T-cell (primary cell): Measurements from ENCODE around the gene PIP5K1C. TPM values are rescaled to one million over a fixed set of nuclear protein-coding genes. Genes with fewer than 3 reads are reported as not detected.
A peak's percentile ranks its signal among the peaks of the same experiment; 100 is the strongest.

Source experiments
- ATAC-seq, 4 experiments: fragments of 200-7000 bp in 3 of 4; fragments of 150-1000 bp in 1 of 4; cut with Tn5 transposase; replicated peaks in 1 of 4; 1 replicate in 3 of 4; 2 replicates in 1 of 4; pipeline ENCODE4 v1.10.0; 2021; ENCODE audit warnings: moderate library complexity in 3 of 4, mild to moderate bottlenecking in 2 of 4, moderate number of reproducible peaks in 1 of 4
- CTCF ChIA-PET, 2 donors: fragments of 300-600 bp; sonication (Branson Sonifier 250); formaldehyde crosslinking; loops; one replicate each; lab custom pipeline; 2022; ENCODE audit warnings: antibody characterized with exemption in 2 of 2; lab: Charles Lee
- POLR2A ChIA-PET, 2 donors: fragments of 300-600 bp; sonication (Branson Sonifier 250); formaldehyde crosslinking; loops; one replicate each; lab custom pipeline; 2022; ENCODE audit warnings: antibody characterized with exemption in 2 of 2; lab: Charles Lee
- DNase-seq, 35 experiments: peaks; one replicate each; pipeline versions ENCODE4 v3.0.0 to v3.0.0-alpha.2; 2013 to 2023
- H3K27ac ChIP-seq: one replicate; pipeline ENCODE4 v1.5.1; 2013; ENCODE audit warnings: low read length
- H3K27me3 ChIP-seq, 2 experiments: replicated peaks in 1 of 2; 1 replicate in 1 of 2; 2 replicates in 1 of 2; pipeline versions ENCODE4 v1.6.1 to v1.7.0; 2013; ENCODE audit warnings: low read length in 1 of 2, mixed read lengths in 1 of 2; ENCODE audit not compliant: control insufficient read depth in 2 of 2, insufficient read depth in 2 of 2; ENCODE audit errors: extremely low read depth in 1 of 2
- H3K36me3 ChIP-seq, 2 donors: 1 replicate in 1 of 2; 2 replicates in 1 of 2; pipeline versions ENCODE4 v1.6.1 to v1.7.0; 2013; ENCODE audit warnings: low read length in 1 of 2; ENCODE audit not compliant: control insufficient read depth in 2 of 2, insufficient read depth in 1 of 2; ENCODE audit errors: extremely low read depth in 1 of 2
- H3K4me1 ChIP-seq, 2 experiments: 1 replicate in 1 of 2; 2 replicates in 1 of 2; pipeline versions ENCODE4 v1.6.1 to v1.7.0; 2013; ENCODE audit warnings: low read length in 2 of 2, mixed read lengths in 1 of 2; ENCODE audit not compliant: insufficient read depth in 2 of 2, control insufficient read depth in 1 of 2; ENCODE audit errors: extremely low read depth in 1 of 2
- H3K4me3 ChIP-seq, 2 donors: 1 replicate in 1 of 2; 2 replicates in 1 of 2; pipeline versions ENCODE4 v1.5.1 to v1.7.0; 2013; ENCODE audit warnings: mild to moderate bottlenecking in 2 of 2, low read length in 1 of 2, moderate library complexity in 1 of 2; ENCODE audit not compliant: control insufficient read depth in 1 of 2; ENCODE audit errors: extremely low read depth in 1 of 2
- H3K9me3 ChIP-seq: 2 replicates; pipeline ENCODE4 v1.7.0; 2013
- H3K27ac Mint-ChIP-seq, 2 donors: one replicate each; pipeline ENCODE4 v1.8.0; 2020 to 2021; ENCODE audit warnings: mild to moderate bottlenecking in 2 of 2, mixed read lengths in 2 of 2
- H3K27me3 Mint-ChIP-seq, 2 donors: one replicate each; pipeline ENCODE4 v1.8.0; 2021 to 2022; ENCODE audit warnings: mixed read lengths in 2 of 2
- H3K36me3 Mint-ChIP-seq: one replicate; pipeline ENCODE4 v1.8.0; 2021; ENCODE audit warnings: mixed read lengths
- H3K4me1 Mint-ChIP-seq, 3 donors: one replicate each; pipeline ENCODE4 v1.8.0; 2020 to 2022; ENCODE audit warnings: mixed read lengths in 3 of 3, mild to moderate bottlenecking in 1 of 3
- H3K4me3 Mint-ChIP-seq, 3 donors: one replicate each; pipeline ENCODE4 v1.8.0; 2020 to 2022; ENCODE audit warnings: mild to moderate bottlenecking in 3 of 3, mixed read lengths in 3 of 3, moderate library complexity in 3 of 3
- H3K9me3 Mint-ChIP-seq, 3 donors: one replicate each; pipeline ENCODE4 v1.8.0; 2020 to 2022; ENCODE audit warnings: mixed read lengths in 3 of 3
- WGBS: methylation state at CpG from one replicate; pipeline ENCODE4 v1.1.5; 2013; ENCODE audit warnings: missing lambda C conversion rate; ENCODE audit not compliant: insufficient coverage; 5-methylcytosine and 5-hydroxymethylcytosine counted together
- total RNA-seq, 35 experiments: library from RNA in 6 of 35; stranded (reverse) in 6 of 35; fragments of 120-200 nt in 1 of 35; gene quantifications; one replicate each; pipeline versions ENCODE4 v1.2.1 to v1.2.4 and lab custom pipeline; 2013 to 2026

The PIP5K1C gene, protein sequence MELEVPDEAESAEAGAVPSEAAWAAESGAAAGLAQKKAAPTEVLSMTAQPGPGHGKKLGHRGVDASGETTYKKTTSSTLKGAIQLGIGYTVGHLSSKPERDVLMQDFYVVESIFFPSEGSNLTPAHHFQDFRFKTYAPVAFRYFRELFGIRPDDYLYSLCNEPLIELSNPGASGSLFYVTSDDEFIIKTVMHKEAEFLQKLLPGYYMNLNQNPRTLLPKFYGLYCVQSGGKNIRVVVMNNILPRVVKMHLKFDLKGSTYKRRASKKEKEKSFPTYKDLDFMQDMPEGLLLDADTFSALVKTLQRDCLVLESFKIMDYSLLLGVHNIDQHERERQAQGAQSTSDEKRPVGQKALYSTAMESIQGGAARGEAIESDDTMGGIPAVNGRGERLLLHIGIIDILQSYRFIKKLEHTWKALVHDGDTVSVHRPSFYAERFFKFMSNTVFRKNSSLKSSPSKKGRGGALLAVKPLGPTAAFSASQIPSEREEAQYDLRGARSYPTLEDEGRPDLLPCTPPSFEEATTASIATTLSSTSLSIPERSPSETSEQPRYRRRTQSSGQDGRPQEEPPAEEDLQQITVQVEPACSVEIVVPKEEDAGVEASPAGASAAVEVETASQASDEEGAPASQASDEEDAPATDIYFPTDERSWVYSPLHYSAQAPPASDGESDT
- 10 to 100 TPM; 25.6 to 35.0 (median 32.1) TPM for total RNA-seq
- 10.0 TPM for total RNA-seq (2013)
- 12.7 to 43.6 (median 26.4) reads per million in 29 experiments for total RNA-seq (lab: John Stamatoyannopoulos, UW)

DNA sequence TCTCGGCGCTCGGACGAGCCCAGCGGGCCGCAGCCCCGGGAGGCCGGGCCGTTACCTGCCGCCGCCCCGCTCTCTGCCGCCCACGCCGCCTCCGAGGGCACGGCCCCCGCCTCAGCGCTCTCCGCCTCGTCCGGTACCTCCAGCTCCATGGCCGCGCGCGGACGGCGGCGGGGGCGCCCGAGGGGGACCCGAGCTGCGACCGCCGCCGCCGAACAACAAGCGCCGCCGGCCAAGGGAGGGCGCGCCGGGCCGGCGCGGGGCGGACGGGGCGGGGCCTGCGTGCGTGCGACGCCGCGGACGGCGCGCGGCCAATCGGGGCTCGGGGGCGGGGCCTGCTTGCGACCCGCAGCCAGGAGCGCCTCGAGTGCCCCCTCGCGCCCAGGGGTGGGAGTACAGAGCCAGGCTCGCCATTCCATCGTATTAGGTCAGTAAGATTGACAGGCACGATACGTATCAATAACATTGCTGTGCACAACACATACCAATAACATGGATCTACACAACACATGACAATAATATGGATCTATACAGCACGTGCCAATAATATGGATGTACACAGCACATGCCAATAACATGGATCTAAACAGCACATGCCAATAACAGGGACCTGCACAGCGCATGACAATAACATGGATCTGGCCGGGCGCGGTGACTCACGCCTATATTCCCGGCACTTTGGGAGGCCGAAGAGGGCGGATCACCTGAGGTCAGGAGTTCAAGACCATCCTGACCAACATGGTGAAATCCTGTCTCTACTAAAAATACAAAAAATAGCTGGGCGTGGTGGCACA lies at the start of gene PIP5K1C:
PIP5K1C (minus strand) TSS at position 227 of the 791 bp plus-strand sequence; CDS start at position 149, 78 bp downstream.
- Histone ChIP-seq H3K36me3 (no peaks in the 10 kb centered on the region), H3K9me3 (no peaks in the 10 kb centered on the region), H3K27me3 (peaks cover 0 to 10% of the 10 kb centered on the region in 2 experiments), H3K4me1 (peaks cover 5 to 38% of the 10 kb centered on the region in 2 experiments), H3K4me3 (peak within 1 kb of the TSS; percentile 55 to 69), H3K27ac (no peak within 1 kb of the TSS)
- Mint-ChIP-seq H3K27ac (peak within 1 kb of the TSS; percentile 55 to 71), H3K9me3 (no peaks in the 10 kb centered on the region), H3K4me3 (peak within 1 kb of the TSS; percentile 86 to 95 (median 87)), H3K36me3 (no peaks in the 10 kb centered on the region), H3K4me1 (peaks cover 16 to 32% (median 24%) of the 10 kb centered on the region in 3 donors), H3K27me3 (peaks cover 0 to 3% of the 10 kb centered on the region in 2 donors)
- ChIA-PET POLR2A (no interaction called here), CTCF (interaction anchor here in 1 of 2 donors (0.6 to 1.5 kb wide), 4 partner anchors 10 to 1704 kb away, joined by 3 read pairs; no protein-coding TSS in a partner anchor)
- WGBS, result 2% methylated on average over 74 of the region's 82 CpGs
- DNase-seq (peak; percentile 76 to 97 (median 88)), ATAC-seq (peak; percentile 97 to 100 (median 98))

DNA sequence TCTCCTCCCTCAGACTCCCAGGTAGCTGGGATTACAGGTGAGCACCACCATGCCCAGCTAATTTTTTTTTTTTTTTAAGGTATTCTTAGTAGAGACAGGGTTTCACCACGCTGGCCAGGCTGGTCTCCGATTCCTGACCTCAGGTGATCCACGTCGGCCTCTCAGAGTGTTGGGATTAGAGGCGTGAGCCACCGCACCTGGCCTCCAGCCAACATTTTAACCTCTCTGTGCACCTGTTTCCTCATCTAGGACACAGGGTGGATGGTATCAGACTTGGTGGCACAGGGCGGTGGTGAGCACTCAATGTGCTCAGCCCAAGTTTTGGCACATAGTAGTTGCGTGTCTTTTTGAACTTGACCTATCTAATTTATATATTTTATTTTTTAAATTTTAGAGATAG lies 48.7 kb upstream of the PIP5K1C start:
- Histone ChIP-seq H3K27me3 (no peaks in the 10 kb centered on the region), H3K36me3 (peaks cover 6 to 35% of the 10 kb centered on the region in 2 donors), H3K4me3 (no peak overlapping the region), H3K4me1 (no peaks in the 10 kb centered on the region), H3K27ac (no peak overlapping the region), H3K9me3 (no peaks in the 10 kb centered on the region)
- no peak for ATAC-seq
- no CpG with 5 or more reads among the region's 8 CpGs for WGBS
- H3K4me3 Mint-ChIP-seq, result no peak overlapping the region
- H3K36me3 Mint-ChIP-seq, result peaks cover 18% of the 10 kb centered on the region
- ChIA-PET POLR2A (no interaction called here), CTCF (no interaction called here)
- no peaks in the 10 kb centered on the region for H3K27me3 Mint-ChIP-seq
- H3K4me1 Mint-ChIP-seq, result no peaks in the 10 kb centered on the region
- no peak for DNase-seq
- no peak overlapping the region for H3K27ac Mint-ChIP-seq
- H3K9me3 Mint-ChIP-seq, result no peaks in the 10 kb centered on the region

DNA sequence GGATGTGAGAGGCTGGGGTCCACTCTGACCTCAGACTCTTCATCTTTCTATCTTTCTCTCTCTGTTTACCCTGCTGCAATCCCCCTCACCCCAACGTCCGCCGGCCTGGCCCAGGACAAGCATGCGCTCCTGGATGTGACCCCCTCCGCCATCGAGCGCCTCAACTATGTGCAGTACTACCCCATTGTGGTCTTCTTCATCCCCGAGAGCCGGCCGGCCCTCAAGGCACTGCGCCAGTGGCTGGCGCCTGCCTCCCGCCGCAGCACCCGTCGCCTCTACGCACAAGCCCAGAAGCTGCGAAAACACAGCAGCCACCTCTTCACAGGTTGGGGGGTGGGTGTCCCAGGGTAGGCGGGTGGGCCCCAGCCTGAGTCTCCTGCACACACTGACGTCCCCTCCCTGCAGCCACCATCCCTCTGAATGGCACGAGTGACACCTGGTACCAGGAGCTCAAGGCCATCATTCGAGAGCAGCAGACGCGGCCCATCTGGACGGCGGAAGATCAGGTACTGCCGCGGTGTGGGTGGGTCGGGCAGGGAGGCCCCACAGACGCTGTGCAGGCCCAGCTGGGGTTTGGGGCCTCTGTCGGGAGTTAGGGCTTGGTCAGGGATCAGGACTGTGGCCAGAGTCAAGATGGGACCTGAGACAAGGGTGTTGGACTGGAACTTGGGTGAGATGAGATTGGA lies 46.2 kb upstream of the PIP5K1C start:
- H3K27me3 Mint-ChIP-seq, result no peaks in the 10 kb centered on the region
- no peak overlapping the region for H3K27ac Mint-ChIP-seq
- no peak for DNase-seq
- POLR2A ChIA-PET, result no interaction called here
- no peaks in the 10 kb centered on the region for H3K4me1 ChIP-seq
- H3K9me3 Mint-ChIP-seq, result no peaks in the 10 kb centered on the region
- H3K27me3 ChIP-seq, result no peaks in the 10 kb centered on the region
- no peak overlapping the region for H3K4me3 ChIP-seq
- H3K36me3 Mint-ChIP-seq, result peaks cover 19% of the 10 kb centered on the region
- no peak overlapping the region for H3K27ac ChIP-seq
- WGBS, result 84% methylated on average over 22 of the region's 31 CpGs
- H3K36me3 ChIP-seq, result peaks cover 6 to 20% of the 10 kb centered on the region in 2 donors
- no peak for ATAC-seq
- H3K4me1 Mint-ChIP-seq, result no peaks in the 10 kb centered on the region
- H3K9me3 ChIP-seq, result no peaks in the 10 kb centered on the region
- H3K4me3 Mint-ChIP-seq, result no peak overlapping the region
- CTCF ChIA-PET, result interaction anchor here in 1 of 2 donors (0.6 kb wide), 1 partner anchor 443 kb away, joined by 4 read pairs; no protein-coding TSS in a partner anchor

- Histone ChIP-seq H3K36me3 (peaks cover 6 to 10% of the 10 kb centered on the region in 2 donors), H3K27me3 (no peaks in the 10 kb centered on the region), H3K27ac (no peak overlapping the region), H3K4me3 (no peak overlapping the region), H3K9me3 (no peaks in the 10 kb centered on the region), H3K4me1 (no peaks in the 10 kb centered on the region)
- H3K27me3 Mint-ChIP-seq, result no peaks in the 10 kb centered on the region
- no peak overlapping the region for H3K27ac Mint-ChIP-seq
- peaks cover 15% of the 10 kb centered on the region for H3K36me3 Mint-ChIP-seq
- CTCF ChIA-PET, result no interaction called here
- ATAC-seq (no peak), DNase-seq (no peak)
- H3K4me3 Mint-ChIP-seq, result no peak overlapping the region
- 69% methylated on average over 3 of the region's 8 CpGs for WGBS
- no peaks in the 10 kb centered on the region for H3K9me3 Mint-ChIP-seq
- H3K4me1 Mint-ChIP-seq, result no peaks in the 10 kb centered on the region
- POLR2A ChIA-PET, result no interaction called here
Observed at GRCh38 chr19:3745363-3746045, 45.2 kb upstream of the PIP5K1C start.

GRCh38 chr19:3743486-3743885 lies 43.2 kb upstream of the PIP5K1C start:
- CTCF ChIA-PET, result no interaction called here
- H3K27me3 Mint-ChIP-seq, result no peaks in the 10 kb centered on the region
- H3K27ac Mint-ChIP-seq, result no peak overlapping the region

More at GRCh38 chr19:3743486-3743885, 43.2 kb upstream of the PIP5K1C start:
- POLR2A ChIA-PET, result interaction anchor here in 1 of 2 donors (0.5 kb wide), 1 partner anchor 20 kb away, joined by 3 read pairs; no protein-coding TSS in a partner anchor
- Mint-ChIP-seq H3K9me3 (no peaks in the 10 kb centered on the region), H3K4me3 (no peak overlapping the region), H3K36me3 (peaks cover 8% of the 10 kb centered on the region), H3K4me1 (peaks cover 9 to 13% (median 10%) of the 10 kb centered on the region in 3 donors)
- H3K36me3 ChIP-seq, result no peaks in the 10 kb centered on the region
- DNase-seq (no peak), ATAC-seq (no peak)
- H3K4me1 ChIP-seq, result peaks cover 2 to 17% of the 10 kb centered on the region in 2 experiments
- no peak overlapping the region for H3K27ac ChIP-seq
- H3K9me3 ChIP-seq, result no peaks in the 10 kb centered on the region
- H3K4me3 ChIP-seq, result no peak overlapping the region
- peaks cover 0 to under 1% of the 10 kb centered on the region in 2 experiments for H3K27me3 ChIP-seq
- no CpG with 5 or more reads among the region's 2 CpGs for WGBS
